RWPE1 (cell line): ENCODE data around the gene DENND4C.
A peak's percentile ranks its signal among the peaks of the same experiment; 100 is the strongest.

Experiments used
- CTCF ChIA-PET: fragments of 350-600 bp; sonication (Branson Sonifier 250); formaldehyde crosslinking; extraction: SDS; loops from one replicate; lab custom pipeline; 2021; lab: Yijun Ruan, JAX
- POLR2A ChIA-PET: fragments of 400-600 bp; formaldehyde crosslinking; extraction: SDS; loops from one replicate; lab custom pipeline; 2020; ENCODE audit warnings: antibody characterized with exemption; ENCODE audit not compliant: low non-redundant PET; lab: Yijun Ruan, JAX
- DNase-seq: peaks from one replicate; pipeline ENCODE4 v3.0.0; 2012; ENCODE audit warnings: low spot score
- H3K27ac ChIP-seq: fragments of 450-650 bp; 2 replicates; pipeline ENCODE4 v1.5.1; 2017
- CTCF ChIP-seq: fragments of 450-650 bp; conservative IDR thresholded peaks from 2 replicates; pipeline ENCODE4 v1.5.1; 2017; ENCODE audit warnings: low read depth, mild to moderate bottlenecking

Gene DENND4C

GRCh38 chr9:19230355-19231125, at the start of gene DENND4C:
DENND4C (plus strand) TSS chr9:19230693; CDS start chr9:19276175, 45,482 bp downstream.
- ChIA-PET POLR2A (interaction anchor here (0.5 to 0.6 kb wide), 2 partner anchors 95 to 142 kb away, joined by 5 to 6 read pairs; no protein-coding TSS in a partner anchor), CTCF (interaction anchor here (0.7 kb wide), 1 partner anchor 793 kb away, joined by 3 read pairs; no protein-coding TSS in a partner anchor)
- TF ChIP-seq CTCF = peak; percentile 32
- DNase-seq = peak; percentile 81
- H3K27ac ChIP-seq = peak within 1 kb of the TSS; percentile 96

GRCh38 chr9:19180991-19181390, 49.5 kb upstream of the DENND4C start:
- no peak for TF ChIP-seq CTCF
- POLR2A ChIA-PET = no interaction called here
- DNase-seq = no peak
- H3K27ac ChIP-seq = peak overlapping the region; percentile 47
- CTCF ChIA-PET = no interaction called here

GRCh38 chr9:19181561-19181960, 48.9 kb upstream of the DENND4C start:
- ChIA-PET POLR2A (no interaction called here), CTCF (no interaction called here)
- no peak for DNase-seq
- peak overlapping the region; percentile 47; the same call in 1 of the 2 replicates for H3K27ac ChIP-seq
- no peak for TF ChIP-seq CTCF

- no peak for TF ChIP-seq CTCF
- peak overlapping the region; percentile 99 for H3K27ac ChIP-seq
- DNase-seq = peak; percentile 72
- ChIA-PET POLR2A (no interaction called here), CTCF (interaction anchor here (0.6 to 0.7 kb wide), 2 partner anchors 68 to 273 kb away, joined by 4 read pairs; no protein-coding TSS in a partner anchor)
Measured at GRCh38 chr9:19184144-19184917, 46.2 kb upstream of the DENND4C start.

- ChIA-PET POLR2A (no interaction called here), CTCF (interaction anchor here (0.6 kb wide), 1 partner anchor 144 kb away, joined by 3 read pairs; no protein-coding TSS in a partner anchor)
- DNase-seq = no peak
- TF ChIP-seq CTCF = no peak
- H3K27ac ChIP-seq = peak overlapping the region; percentile 99
Measured at GRCh38 chr9:19185191-19185590, 45.3 kb upstream of the DENND4C start.

GRCh38 chr9:19186232-19186631, 44.3 kb upstream of the DENND4C start:
- no peak for TF ChIP-seq CTCF
- peak; percentile 20 for DNase-seq
- ChIA-PET CTCF (interaction anchor here (0.5 kb wide), 1 partner anchor 108 kb away, joined by 3 read pairs; no protein-coding TSS in a partner anchor), POLR2A (no interaction called here)
- peak overlapping the region; percentile 99 for H3K27ac ChIP-seq
